ENCODE measurements around the gene HSF4.

Gene HSF4

GRCh38 chr16:67204076-67204475 is 39.5 kb downstream of the HSF4 start:
- in situ Hi-C loops (cut with MboI; ENCODE audit: low pct_unique_long_range_greater_than_20kb, low sequenced_read_pairs, unreplicated experiment): no loop called here
- TF ChIP-seq, protein P1, sequence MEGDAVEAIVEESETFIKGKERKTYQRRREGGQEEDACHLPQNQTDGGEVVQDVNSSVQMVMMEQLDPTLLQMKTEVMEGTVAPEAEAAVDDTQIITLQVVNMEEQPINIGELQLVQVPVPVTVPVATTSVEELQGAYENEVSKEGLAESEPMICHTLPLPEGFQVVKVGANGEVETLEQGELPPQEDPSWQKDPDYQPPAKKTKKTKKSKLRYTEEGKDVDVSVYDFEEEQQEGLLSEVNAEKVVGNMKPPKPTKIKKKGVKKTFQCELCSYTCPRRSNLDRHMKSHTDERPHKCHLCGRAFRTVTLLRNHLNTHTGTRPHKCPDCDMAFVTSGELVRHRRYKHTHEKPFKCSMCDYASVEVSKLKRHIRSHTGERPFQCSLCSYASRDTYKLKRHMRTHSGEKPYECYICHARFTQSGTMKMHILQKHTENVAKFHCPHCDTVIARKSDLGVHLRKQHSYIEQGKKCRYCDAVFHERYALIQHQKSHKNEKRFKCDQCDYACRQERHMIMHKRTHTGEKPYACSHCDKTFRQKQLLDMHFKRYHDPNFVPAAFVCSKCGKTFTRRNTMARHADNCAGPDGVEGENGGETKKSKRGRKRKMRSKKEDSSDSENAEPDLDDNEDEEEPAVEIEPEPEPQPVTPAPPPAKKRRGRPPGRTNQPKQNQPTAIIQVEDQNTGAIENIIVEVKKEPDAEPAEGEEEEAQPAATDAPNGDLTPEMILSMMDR (IDR thresholded peaks at IDR 0.05; ENCODE audit: extremely low read depth, insufficient read depth, missing control alignments): no peak
- no peak for DNase-seq (ENCODE audit: low spot score)

GRCh38 chr16:67206129-67206837 is 41.7 kb downstream of the HSF4 start:
- in situ Hi-C loops (cut with MboI; ENCODE audit: low pct_unique_long_range_greater_than_20kb, low sequenced_read_pairs, unreplicated experiment): no loop called here
- TF ChIP-seq, protein P1 (IDR thresholded peaks at IDR 0.05; ENCODE audit: extremely low read depth, insufficient read depth, missing control alignments): no peak
- DNase-seq (ENCODE audit: low spot score): no peak

GRCh38 chr16:67206838-67207248 is 42.3 kb downstream of the HSF4 start:
- no peak for DNase-seq (ENCODE audit: low spot score)
- in situ Hi-C loops (cut with MboI; ENCODE audit: low pct_unique_long_range_greater_than_20kb, low sequenced_read_pairs, unreplicated experiment): no loop called here

DNA sequence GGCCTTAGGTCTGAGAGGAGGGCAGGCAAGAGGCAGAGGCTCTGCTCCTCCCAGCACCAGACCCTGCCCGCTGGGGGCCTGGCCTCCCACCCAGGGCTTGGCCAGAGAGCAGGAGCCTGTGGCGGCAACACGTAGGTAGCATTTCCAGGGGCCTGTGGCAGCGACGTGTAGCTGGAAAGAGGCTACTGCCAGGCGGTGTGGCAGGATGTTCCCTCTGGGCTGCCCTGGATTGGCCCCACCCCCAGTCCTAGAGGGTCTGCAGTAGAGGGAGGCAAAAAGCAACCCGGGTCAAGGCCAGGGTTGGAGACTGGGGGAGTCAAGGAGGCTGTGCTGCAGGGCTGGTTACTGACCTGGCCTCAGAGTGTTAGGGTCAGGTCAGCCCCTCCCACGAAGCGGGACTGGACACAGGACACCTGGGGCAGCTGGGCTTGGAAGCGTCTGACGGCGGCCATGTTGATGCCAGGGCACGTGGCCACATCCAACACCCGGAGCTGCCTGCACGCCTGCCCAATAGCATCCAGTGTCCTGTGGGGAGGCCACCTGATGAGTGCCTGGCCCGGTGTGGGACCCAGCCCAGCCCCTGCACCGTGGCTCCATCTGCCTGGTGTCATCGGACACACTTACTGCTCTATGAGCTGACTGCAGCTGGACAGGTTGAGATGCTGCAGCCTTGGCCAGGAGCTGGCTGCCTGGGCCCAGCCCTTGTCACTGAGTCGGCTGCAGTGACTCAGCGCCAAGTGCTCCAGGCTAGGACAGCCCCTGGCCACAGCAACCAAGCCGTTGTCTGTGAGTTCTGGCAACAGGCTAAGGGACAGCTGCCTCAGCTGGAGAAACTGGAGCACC is 42.9 kb downstream of the HSF4 start:
- in situ Hi-C loops (cut with MboI; ENCODE audit: low pct_unique_long_range_greater_than_20kb, low sequenced_read_pairs, unreplicated experiment): no loop called here
- DNase-seq (ENCODE audit: low spot score): no peak
- TF ChIP-seq, protein P1 (IDR thresholded peaks at IDR 0.05; ENCODE audit: extremely low read depth, insufficient read depth, missing control alignments): no peak

More at GRCh38 chr16:67206838-67207248, 42.3 kb downstream of the HSF4 start:
- TF ChIP-seq, protein P1 (IDR thresholded peaks at IDR 0.05; ENCODE audit: extremely low read depth, insufficient read depth, missing control alignments): no peak

DNA sequence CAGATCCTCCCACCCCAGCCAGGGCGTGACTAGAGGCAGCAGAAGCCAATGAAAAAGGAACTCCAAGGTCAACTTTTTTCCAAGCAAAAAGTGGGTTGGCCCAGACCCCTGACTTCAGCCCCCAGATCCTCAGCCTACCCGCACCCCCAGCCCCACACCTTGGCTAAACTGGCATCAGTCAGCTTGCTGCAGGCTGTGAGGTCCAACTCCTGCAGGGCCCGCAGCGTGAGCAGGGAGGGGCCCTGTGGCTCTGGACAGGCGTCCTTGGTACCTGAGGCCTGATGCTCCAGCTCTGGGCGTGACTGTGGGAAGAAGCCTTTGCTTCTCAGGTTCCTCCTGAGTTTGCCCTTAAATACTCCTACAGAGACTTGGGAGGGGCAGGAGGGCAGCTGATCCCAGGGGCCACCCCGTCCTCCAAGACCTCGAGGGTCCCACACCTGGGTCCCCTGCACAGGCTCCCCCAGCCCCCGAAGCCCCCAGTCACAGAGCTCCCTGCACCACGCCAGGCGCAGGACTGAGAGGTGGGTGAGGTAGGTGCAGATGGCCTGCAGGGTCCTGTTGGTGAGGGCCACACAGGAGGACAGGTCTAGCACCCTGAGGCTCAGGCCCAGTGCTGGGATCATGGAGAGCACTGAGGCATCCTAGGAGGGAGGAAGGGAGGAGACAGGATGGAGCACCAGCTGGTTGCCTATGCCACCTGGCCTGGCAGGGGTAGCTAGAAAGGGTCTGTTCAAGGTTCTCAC is 43.8 kb downstream of the HSF4 start:
- in situ Hi-C loops (cut with MboI; ENCODE audit: low pct_unique_long_range_greater_than_20kb, low sequenced_read_pairs, unreplicated experiment): no loop called here
- TF ChIP-seq, protein P1 (IDR thresholded peaks at IDR 0.05; ENCODE audit: extremely low read depth, insufficient read depth, missing control alignments): no peak
- no peak for DNase-seq (ENCODE audit: low spot score)

DNA sequence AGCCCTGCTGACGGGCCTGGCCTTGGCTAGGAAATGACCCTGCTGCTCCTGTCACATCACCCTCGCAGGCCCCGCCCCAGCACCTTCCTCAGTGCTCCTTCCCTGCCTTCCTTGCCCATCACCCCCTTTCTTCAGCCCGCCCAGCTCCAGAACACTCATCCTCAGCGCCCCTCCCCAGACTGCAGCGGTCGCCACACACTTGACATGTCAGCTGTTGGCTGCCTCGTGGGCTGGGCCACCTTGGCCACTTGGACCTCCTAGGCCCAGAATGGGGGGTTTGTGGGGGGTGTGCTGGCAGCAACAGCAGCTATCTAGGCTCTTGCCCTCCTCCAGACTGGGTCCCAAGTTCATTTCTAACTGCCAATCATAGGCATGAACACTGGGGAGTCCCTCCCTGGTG is 45.0 kb downstream of the HSF4 start:
- DNase-seq (ENCODE audit: low spot score): no peak
- TF ChIP-seq, protein P1 (IDR thresholded peaks at IDR 0.05; ENCODE audit: extremely low read depth, insufficient read depth, missing control alignments): no peak
- in situ Hi-C loops (cut with MboI; ENCODE audit: low pct_unique_long_range_greater_than_20kb, low sequenced_read_pairs, unreplicated experiment): no loop called here

Measured in GM13977 (cell line).